ENCODE results near the gene ABCB1. TPM values are rescaled to one million over a fixed set of nuclear protein-coding genes. Genes with fewer than 3 reads are reported as not detected.

The ABCB1 gene
- total and polyA plus RNA-seq, 2 of the 8 experiments (the other 6 are each of a cell fraction or from before 2014, with no cell fraction given) = 0.51 to 1.2 TPM

GRCh38 chr7:87456247-87456646 lies 144.4 kb downstream of the ABCB1 start (continued):
- TF ChIP-seq USF2 (IDR thresholded peaks at IDR 0.05; ENCODE audit: low read length) = no peak
- TF ChIP-seq JUN (IDR thresholded peaks at IDR 0.05; ENCODE audit: low read depth, low read length) = no peak
- no peak for TF ChIP-seq ASH2L (IDR thresholded peaks at IDR 0.05; ENCODE audit: low read length)
- TF ChIP-seq SRF (IDR thresholded peaks at IDR 0.05; ENCODE audit: low read depth, low read length) = no peak
- TF ChIP-seq TCF12 (IDR thresholded peaks at IDR 0.05; ENCODE audit: low read depth, low read length) = no peak
- no peak for TF ChIP-seq POLR2A (IDR thresholded peaks at IDR 0.05; ENCODE audit: control extremely low read depth in 1 of 2, low read depth in 2 of 2, low read length in 2 of 2)
- no peak for TF ChIP-seq FOSL1 (IDR thresholded peaks at IDR 0.05; ENCODE audit: insufficient read depth, low read depth, low read length)
- TF ChIP-seq TAF1 (IDR thresholded peaks at IDR 0.05; ENCODE audit: low read depth, low read length) = no peak
- no peak for TF ChIP-seq POLR2AphosphoS5 (IDR thresholded peaks at IDR 0.05; ENCODE audit: low read depth, low read length)
- no peak for TF ChIP-seq HDAC6 (IDR thresholded peaks at IDR 0.05; ENCODE audit: low read depth, low read length)

Other genes with a start within 250 kb of the ABCB1 start
- gene ABCB4, start 125.2 kb downstream of the ABCB1 start, total RNA-seq (2021; fragmentation: NEBNext Ultra II Directional; extraction: Animal tissue kit (Norgen Biotek cat#: 25700)) = 0.57 and 0.60 TPM in 2 replicates
- gene ABCB4, start 125.2 kb downstream of the ABCB1 start, polyA plus RNA-seq (2011; rRNA removed) = 0.38 and 0.54 TPM in 2 replicates
- gene RUNDC3B, start 27.5 kb upstream of the ABCB1 start, total RNA-seq (2021; fragmentation: NEBNext Ultra II Directional; extraction: Animal tissue kit (Norgen Biotek cat#: 25700)) = 1.2 TPM in 2 replicates
- 0.13 and 0.29 TPM in 2 replicates for gene RUNDC3B, start 27.5 kb upstream of the ABCB1 start, polyA plus RNA-seq (2011; rRNA removed)